H7 (cell line): ENCODE results near the gene MECP2. TPM values are rescaled to one million over a fixed set of nuclear protein-coding genes. Genes with fewer than 3 reads are reported as not detected.

Experiments used
- DNase-seq: peaks from one replicate; pipeline ENCODE4 v3.0.0; 2012
- H3K27me3 ChIP-seq: 2 replicates; pipeline ENCODE4 v1.6.0; 2011; ENCODE audit warnings: mild to moderate bottlenecking, low read length; ENCODE audit not compliant: control insufficient read depth, insufficient read depth
- H3K36me3 ChIP-seq: replicated peaks from 2 replicates; pipeline ENCODE4 v1.5.1; 2011; ENCODE audit warnings: low read length; ENCODE audit not compliant: control insufficient read depth, insufficient read depth
- H3K4me3 ChIP-seq: 2 replicates; pipeline ENCODE4 v1.5.1; 2011; ENCODE audit warnings: low read depth, mild to moderate bottlenecking, control low read depth, low read length, moderate library complexity; ENCODE audit not compliant: insufficient read depth
- total RNA-seq: library from RNA; depleted of rRNA; stranded (reverse); fragments of >200 nt; shearing (Covaris generic); gene quantifications from 2 replicates; pipeline ENCODE4 v1.2.3, GENCODE V29; 2014; rRNA removed

MECP2 gene
- total RNA-seq, 1 experiment from 2014 or later, result 24.2 TPM

DNA sequence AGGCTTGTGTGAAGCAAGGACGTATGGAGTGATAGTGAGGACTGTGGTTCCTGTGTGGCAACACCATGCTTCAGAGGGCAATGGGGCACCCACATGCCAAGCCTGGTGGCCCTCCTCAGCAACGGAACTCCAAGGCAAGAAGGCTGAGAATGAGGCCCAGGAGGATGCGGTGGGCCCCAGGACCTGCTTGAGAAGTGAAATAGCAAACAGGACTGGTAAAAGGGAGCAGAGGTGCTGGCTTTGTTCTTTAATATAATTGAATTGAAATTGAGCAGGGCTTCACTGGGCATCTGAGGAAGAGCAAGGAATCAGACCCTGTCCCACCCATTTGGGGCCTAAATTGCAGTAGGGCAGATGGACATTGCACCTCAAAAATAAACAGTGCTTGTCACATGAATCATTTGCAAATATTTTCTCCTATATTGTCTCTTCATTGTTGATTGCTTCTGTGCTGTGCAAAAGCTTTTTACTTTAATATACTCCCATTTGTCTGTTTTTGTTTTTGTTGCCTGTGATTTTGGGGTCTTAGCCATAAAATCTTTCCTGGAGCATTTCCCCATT lies 122.7 kb downstream of the MECP2 start:
- no peaks in the 10 kb centered on the region for H3K36me3 ChIP-seq
- no peaks in the 10 kb centered on the region for H3K27me3 ChIP-seq
- DNase-seq, result no peak
- H3K4me3 ChIP-seq, result no peak overlapping the region

DNA sequence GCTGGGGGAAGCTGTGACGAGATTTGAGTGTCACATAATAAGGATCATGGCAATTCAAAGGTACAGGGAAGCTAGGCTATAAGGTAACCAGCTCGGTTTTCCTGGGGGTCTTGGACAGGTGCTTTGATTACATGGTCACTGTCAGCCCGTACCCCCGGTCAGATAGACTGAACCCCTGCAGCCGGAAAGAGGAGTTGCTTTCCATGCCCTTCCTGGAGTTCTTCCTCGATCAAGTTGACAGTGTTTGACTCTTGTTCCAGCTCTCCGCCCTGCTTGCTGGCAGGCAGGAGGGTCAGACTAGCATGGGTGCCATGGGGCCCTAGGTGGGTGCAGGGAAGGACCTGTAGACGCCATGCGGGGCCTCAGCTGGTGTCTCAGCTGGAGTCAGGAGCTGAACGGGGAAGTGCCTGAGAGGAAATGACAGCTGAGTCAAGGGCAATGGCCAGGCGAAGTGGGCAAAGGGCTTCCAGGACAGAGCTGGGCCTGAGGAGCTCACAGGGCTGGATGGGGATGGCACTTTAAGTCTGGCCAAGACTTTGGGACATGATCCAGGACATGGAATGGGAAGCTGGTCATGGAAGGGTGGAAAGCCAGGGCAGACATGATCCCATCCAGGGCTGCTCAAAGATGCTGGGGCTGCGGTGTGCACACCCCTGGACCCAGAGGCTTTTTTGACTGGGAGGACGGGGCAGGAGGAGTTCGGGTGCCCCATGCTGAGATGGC lies 123.4 kb downstream of the MECP2 start:
- Histone ChIP-seq H3K4me3 (no peak overlapping the region), H3K36me3 (no peaks in the 10 kb centered on the region), H3K27me3 (no peaks in the 10 kb centered on the region)
- DNase-seq, result no peak

DNA sequence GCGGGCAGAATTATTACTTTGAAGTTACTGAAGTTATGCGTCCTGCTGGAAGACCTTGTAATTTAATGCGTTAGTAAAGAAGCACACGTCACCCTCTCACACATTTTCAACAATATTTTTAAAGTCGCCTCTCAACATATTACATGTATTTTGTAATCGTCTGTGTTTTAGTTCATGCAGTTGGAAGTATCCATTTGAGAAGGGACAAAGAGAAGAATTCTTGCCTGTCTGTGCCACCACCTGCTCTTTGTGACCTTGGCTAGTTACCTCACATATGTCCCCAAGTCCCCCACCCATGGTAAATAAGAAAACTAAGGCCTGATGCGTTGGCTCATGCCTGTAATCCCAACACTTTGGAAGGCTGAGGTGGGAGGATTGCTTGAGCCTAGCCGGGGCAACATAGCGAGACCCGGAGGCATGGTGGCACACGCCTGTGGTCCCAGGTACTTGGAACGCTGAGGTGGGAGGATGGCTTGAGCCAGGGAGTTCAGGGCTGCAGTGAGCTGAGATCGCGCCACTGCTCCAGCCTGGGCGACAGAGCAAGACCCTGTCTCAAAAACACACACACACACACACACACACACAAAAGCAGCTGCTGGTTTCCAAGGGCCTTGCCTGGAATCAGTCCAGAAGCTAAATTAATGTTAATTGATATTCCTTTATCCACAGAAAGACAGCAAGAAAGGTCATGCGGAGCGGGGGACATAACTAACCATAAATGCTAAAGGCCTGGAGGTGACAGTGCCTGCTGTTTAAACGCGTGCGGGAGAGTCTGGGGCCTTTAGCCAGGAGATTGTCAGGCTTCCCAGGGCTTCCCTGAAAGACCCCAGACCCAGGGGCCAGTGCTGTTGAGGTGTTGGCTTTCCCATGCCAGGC lies 124.2 kb downstream of the MECP2 start:
- DNase-seq, result no peak
- H3K36me3 ChIP-seq, result no peaks in the 10 kb centered on the region
- peak overlapping the region; percentile 96 for H3K4me3 ChIP-seq

DNA sequence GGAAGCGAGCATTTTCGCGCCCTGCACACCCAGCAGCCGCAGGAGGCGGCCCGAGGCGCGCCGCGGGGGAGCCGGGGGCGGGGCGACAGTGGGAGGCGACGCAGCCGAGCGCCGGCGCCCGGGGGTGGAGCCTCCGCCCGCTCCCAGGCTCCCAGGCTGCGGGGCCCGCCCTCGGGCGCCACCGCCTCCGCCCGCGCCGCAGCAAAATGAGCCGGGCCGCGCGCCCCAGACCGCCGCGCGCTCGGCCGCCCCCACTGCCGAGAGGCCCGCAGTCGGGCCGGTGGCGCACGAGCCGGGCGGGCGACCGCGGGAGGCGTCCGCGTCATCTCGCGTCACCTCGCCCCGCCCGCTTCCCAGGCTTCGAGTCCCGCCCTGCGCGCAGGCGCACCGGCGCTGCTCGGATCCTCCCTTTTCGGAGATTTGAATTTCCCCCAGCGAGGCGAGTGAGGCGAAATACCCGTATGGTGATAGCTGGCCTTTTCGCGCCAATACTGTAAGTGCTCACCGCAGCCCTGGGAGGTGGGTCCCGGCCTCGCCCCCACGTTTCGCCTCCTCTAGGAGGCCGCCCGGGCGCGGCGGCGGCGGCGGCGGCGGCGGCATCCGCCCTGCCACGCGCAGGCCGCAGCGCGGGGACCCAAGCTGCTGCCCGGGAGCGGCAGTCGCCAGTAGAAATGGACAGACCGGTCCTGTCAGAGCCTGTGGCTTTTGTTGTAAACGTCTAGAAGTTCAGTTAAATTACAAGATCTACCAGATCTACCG lies 125.0 kb downstream of the MECP2 start, which contains the start of gene TMEM187:
TMEM187 (plus strand) TSS at position 387 of the 759 bp plus-strand sequence. CDS start 9,309 bp downstream, outside the sequence.
- no peaks in the 10 kb centered on the region for H3K27me3 ChIP-seq
- H3K4me3 ChIP-seq, result peak within 1 kb of the TSS; percentile 96
- peak; percentile 98 for DNase-seq
- H3K36me3 ChIP-seq, result no peaks in the 10 kb centered on the region

More for the DNA sequence above, 124.2 kb downstream of the MECP2 start:
- H3K27me3 ChIP-seq, result no peaks in the 10 kb centered on the region

Other genes starting within 250 kb of the MECP2 start
- gene L1CAM, start 211.5 kb downstream of the MECP2 start, total RNA-seq, result 9.9 and 17.0 TPM in 2 replicates
- not detected in 2 replicates for gene AVPR2, start 193.0 kb downstream of the MECP2 start, total RNA-seq
- gene ARHGAP4, start 171.5 kb downstream of the MECP2 start, total RNA-seq, result 39.4 and 51.3 TPM in 2 replicates
- gene NAA10, start 162.7 kb downstream of the MECP2 start, total RNA-seq, result 86.7 and 97.4 TPM in 2 replicates
- 17.9 and 18.3 TPM in 2 replicates for gene RENBP, start 153.1 kb downstream of the MECP2 start, total RNA-seq
- 64.9 and 70.0 TPM in 2 replicates for gene HCFC1, start 125.9 kb downstream of the MECP2 start, total RNA-seq
- 8.8 and 9.5 TPM in 2 replicates for gene TMEM187, start 125.0 kb downstream of the MECP2 start, total RNA-seq
- 34.4 and 44.6 TPM in 2 replicates for gene IRAK1, start 77.8 kb downstream of the MECP2 start, total RNA-seq
- not detected in 2 replicates for gene OPN1LW, start 46.5 kb upstream of the MECP2 start, total RNA-seq
- gene OPN1MW, start 84.9 kb upstream of the MECP2 start, total RNA-seq, result not detected in 2 replicates
- gene OPN1MW2, start 122.0 kb upstream of the MECP2 start, total RNA-seq, result not detected in 2 replicates
- not detected in 2 replicates for gene OPN1MW3, start 159.9 kb upstream of the MECP2 start, total RNA-seq
- gene TEX28, start 197.4 kb upstream of the MECP2 start, total RNA-seq, result not detected in 2 replicates
- 1.6 TPM in 1 of 2 replicates, not detected in the other for gene TKTL1, start 198.1 kb upstream of the MECP2 start, total RNA-seq